SK-N-SH treated with all-trans-retinoic acid at 6 μM for 48 hours (cell line): ENCODE data around the gene EOMES.

ENCODE experiments used
- ATAC-seq: fragments of 200-7000 bp; cut with Tn5 transposase; 3 replicates; pipeline ENCODE4 v1.9.1; 2020; ENCODE audit warnings: mild to moderate bottlenecking, moderate library complexity
- ARNTL ChIP-seq: fragments of 450-650 bp; formaldehyde crosslinking; IDR thresholded peaks from 2 replicates; pipeline ENCODE4 v1.5.0; 2020; ENCODE audit warnings: low read depth, mild to moderate bottlenecking, moderate library complexity, borderline replicate concordance
- BACH2 ChIP-seq: fragments of 250-450 bp; sonication (Bioruptor Pico); IDR thresholded peaks from 2 replicates; pipeline ENCODE4 v1.9.0; 2021; ENCODE audit warnings: mild to moderate bottlenecking, borderline replicate concordance
- ESRRG ChIP-seq: fragments of 250-450 bp; sonication (Bioruptor Pico); IDR thresholded peaks from 2 replicates; pipeline ENCODE4 v1.6.1; 2021; ENCODE audit warnings: mild to moderate bottlenecking
- GLIS3 ChIP-seq: fragments of 250-450 bp; sonication (Bioruptor Pico); IDR thresholded peaks from 2 replicates; pipeline ENCODE4 v1.5.0; 2020; ENCODE audit warnings: mild to moderate bottlenecking, moderate library complexity
- ISL1 ChIP-seq: fragments of 250-450 bp; sonication (Bioruptor Pico); IDR thresholded peaks from 2 replicates; pipeline ENCODE4 v2.1.2; 2022; ENCODE audit warnings: mild to moderate bottlenecking, moderate library complexity
- OSR1 ChIP-seq: fragments of 250-450 bp; sonication (Bioruptor Pico); IDR thresholded peaks from 2 replicates; pipeline ENCODE4 v1.8.0; 2022; ENCODE audit warnings: moderate library complexity, mild to moderate bottlenecking, inconsistent platforms
- RARB ChIP-seq: fragments of 250-450 bp; sonication (Bioruptor Pico); IDR thresholded peaks from 2 replicates; pipeline ENCODE4 v1.8.0; 2021; ENCODE audit warnings: mild to moderate bottlenecking, moderate library complexity
- SNAI2 ChIP-seq: fragments of 250-450 bp; sonication (Bioruptor Pico); IDR thresholded peaks from 2 replicates; pipeline ENCODE4 v1.5.0; 2020; ENCODE audit warnings: mild to moderate bottlenecking, moderate library complexity
- TOX ChIP-seq: fragments of 250-450 bp; sonication (Bioruptor Pico); IDR thresholded peaks from 2 replicates; pipeline ENCODE4 v1.8.0; 2021; ENCODE audit warnings: mild to moderate bottlenecking, moderate library complexity, borderline replicate concordance
- ZC3H10 ChIP-seq: fragments of 250-450 bp; sonication (Bioruptor Pico); IDR thresholded peaks from 2 replicates; pipeline ENCODE4 v1.5.1; 2021; ENCODE audit warnings: mild to moderate bottlenecking, moderate library complexity
- ZFP3 ChIP-seq: fragments of 250-450 bp; sonication (Bioruptor Pico); IDR thresholded peaks from 2 replicates; pipeline ENCODE4 v1.5.0; 2020; ENCODE audit warnings: mild to moderate bottlenecking, moderate library complexity
- ZFP30 ChIP-seq: fragments of 450-650 bp; formaldehyde crosslinking; IDR thresholded peaks from 2 replicates; pipeline ENCODE4 v1.5.0; 2022; ENCODE audit warnings: mild to moderate bottlenecking, moderate library complexity
- ZNF70 ChIP-seq: fragments of 450-650 bp; formaldehyde crosslinking; IDR thresholded peaks from 2 replicates; pipeline ENCODE4 v1.5.0; 2020; ENCODE audit warnings: mild to moderate bottlenecking, moderate library complexity
- ZNF8 ChIP-seq: fragments of 450-650 bp; formaldehyde crosslinking; IDR thresholded peaks from 2 replicates; pipeline ENCODE4 v1.5.0; 2020; ENCODE audit warnings: mild to moderate bottlenecking, moderate library complexity
- TF ChIP-seq, protein P1 (sequence below): fragments of 250-450 bp; sonication (Bioruptor Pico); IDR thresholded peaks from 2 replicates; pipeline ENCODE4 v1.8.0; 2020; ENCODE audit warnings: mild to moderate bottlenecking, moderate library complexity, borderline replicate concordance
- TF ChIP-seq, protein P2 (sequence below): fragments of 250-450 bp; sonication (Bioruptor Pico); IDR thresholded peaks from 2 replicates; pipeline ENCODE4 v1.5.1; 2021; ENCODE audit warnings: mild to moderate bottlenecking, moderate library complexity
- TF ChIP-seq, protein P3 (sequence below): fragments of 250-450 bp; sonication (Bioruptor Pico); IDR thresholded peaks from 2 replicates; pipeline ENCODE4 v1.8.0; 2021; ENCODE audit warnings: low read depth, mild to moderate bottlenecking, moderate library complexity, borderline replicate concordance
- TF ChIP-seq, protein P4 (sequence below): fragments of 250-450 bp; sonication (Bioruptor Pico); IDR thresholded peaks from 2 replicates; pipeline ENCODE4 v1.5.0; 2020; ENCODE audit warnings: mild to moderate bottlenecking, moderate library complexity

Gene EOMES

DNA sequence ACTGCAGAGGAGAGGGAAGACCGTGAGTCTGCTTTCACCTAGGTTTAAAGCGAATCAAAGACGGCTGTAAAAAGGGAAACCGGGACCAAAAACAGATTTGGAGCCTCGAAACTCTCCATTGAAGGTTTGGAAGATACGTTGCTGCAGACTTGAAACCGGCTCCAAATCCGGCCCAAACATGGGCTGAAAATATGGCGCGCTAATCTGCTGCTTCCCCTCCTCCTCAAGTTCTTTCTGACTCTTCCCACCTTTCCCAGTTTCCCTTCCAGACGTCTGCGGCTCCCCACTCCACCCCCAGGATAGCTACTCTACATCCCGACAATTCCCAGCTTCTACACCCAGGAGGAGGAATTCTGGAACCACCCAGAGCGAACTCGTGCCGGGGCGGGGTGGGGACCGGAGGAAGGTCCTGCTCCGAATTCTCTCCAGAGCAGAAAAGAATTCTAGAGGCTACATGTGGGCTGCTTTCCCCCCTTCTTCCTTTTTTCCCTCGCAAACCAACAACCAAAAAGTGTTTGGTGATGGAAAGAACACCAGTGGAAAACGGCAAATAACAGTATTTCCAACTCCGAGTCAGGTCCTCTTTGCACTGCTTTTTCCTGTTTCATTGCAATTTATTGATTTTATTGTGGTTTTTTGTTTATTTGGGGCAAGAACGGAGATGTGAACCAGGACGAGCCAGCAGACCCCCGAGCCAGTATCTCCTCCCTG is 8.5 kb downstream of the EOMES start:
- peak; percentile 3; the same call in 1 of the 3 replicates for ATAC-seq

DNA sequence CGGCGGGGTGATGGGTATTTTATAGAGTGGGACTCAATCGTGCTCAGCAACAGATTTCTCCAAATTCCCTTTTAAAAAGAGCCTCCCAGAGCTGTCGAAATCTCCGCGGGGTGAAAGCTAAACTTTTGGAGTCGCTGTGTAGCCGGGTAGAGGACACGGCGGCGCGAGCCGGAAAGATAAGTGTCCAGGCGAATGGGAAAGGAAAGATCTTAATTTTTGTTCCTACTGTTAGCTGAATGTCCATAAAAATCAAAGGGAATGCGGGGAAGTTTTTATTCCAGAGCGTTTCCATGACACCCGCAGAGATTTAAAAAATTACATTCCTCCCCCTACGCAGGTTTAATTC is 9.1 kb downstream of the EOMES start:
- peak; percentile 45 for ATAC-seq
- TF ChIP-seq RARB (CRISPR knock-in tag) (no peak), OSR1 (CRISPR knock-in tag) (no peak), GLIS3 (CRISPR knock-in tag) (no peak), TOX (no peak), ISL1 (CRISPR knock-in tag) (no peak), ZC3H10 (CRISPR knock-in tag) (no peak), SNAI2 (CRISPR knock-in tag) (no peak), ESRRG (CRISPR knock-in tag) (no peak), ZNF8 (CRISPR knock-in tag) (no peak)
- TF ChIP-seq, protein P1, sequence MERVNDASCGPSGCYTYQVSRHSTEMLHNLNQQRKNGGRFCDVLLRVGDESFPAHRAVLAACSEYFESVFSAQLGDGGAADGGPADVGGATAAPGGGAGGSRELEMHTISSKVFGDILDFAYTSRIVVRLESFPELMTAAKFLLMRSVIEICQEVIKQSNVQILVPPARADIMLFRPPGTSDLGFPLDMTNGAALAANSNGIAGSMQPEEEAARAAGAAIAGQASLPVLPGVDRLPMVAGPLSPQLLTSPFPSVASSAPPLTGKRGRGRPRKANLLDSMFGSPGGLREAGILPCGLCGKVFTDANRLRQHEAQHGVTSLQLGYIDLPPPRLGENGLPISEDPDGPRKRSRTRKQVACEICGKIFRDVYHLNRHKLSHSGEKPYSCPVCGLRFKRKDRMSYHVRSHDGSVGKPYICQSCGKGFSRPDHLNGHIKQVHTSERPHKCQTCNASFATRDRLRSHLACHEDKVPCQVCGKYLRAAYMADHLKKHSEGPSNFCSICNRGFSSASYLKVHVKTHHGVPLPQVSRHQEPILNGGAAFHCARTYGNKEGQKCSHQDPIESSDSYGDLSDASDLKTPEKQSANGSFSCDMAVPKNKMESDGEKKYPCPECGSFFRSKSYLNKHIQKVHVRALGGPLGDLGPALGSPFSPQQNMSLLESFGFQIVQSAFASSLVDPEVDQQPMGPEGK: no peak
- TF ChIP-seq, protein P2, sequence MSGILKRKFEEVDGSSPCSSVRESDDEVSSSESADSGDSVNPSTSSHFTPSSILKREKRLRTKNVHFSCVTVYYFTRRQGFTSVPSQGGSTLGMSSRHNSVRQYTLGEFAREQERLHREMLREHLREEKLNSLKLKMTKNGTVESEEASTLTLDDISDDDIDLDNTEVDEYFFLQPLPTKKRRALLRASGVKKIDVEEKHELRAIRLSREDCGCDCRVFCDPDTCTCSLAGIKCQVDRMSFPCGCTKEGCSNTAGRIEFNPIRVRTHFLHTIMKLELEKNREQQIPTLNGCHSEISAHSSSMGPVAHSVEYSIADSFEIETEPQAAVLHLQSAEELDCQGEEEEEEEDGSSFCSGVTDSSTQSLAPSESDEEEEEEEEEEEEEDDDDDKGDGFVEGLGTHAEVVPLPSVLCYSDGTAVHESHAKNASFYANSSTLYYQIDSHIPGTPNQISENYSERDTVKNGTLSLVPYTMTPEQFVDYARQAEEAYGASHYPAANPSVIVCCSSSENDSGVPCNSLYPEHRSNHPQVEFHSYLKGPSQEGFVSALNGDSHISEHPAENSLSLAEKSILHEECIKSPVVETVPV: no peak
- TF ChIP-seq, protein P3, sequence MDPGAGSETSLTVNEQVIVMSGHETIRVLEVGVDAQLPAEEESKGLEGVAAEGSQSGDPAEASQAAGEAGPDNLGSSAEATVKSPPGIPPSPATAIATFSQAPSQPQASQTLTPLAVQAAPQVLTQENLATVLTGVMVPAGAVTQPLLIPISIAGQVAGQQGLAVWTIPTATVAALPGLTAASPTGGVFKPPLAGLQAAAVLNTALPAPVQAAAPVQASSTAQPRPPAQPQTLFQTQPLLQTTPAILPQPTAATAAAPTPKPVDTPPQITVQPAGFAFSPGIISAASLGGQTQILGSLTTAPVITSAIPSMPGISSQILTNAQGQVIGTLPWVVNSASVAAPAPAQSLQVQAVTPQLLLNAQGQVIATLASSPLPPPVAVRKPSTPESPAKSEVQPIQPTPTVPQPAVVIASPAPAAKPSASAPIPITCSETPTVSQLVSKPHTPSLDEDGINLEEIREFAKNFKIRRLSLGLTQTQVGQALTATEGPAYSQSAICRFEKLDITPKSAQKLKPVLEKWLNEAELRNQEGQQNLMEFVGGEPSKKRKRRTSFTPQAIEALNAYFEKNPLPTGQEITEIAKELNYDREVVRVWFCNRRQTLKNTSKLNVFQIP: no peak

More for the DNA sequence above, 8.5 kb downstream of the EOMES start:
- TF ChIP-seq ZFP30: no peak
- TF ChIP-seq, protein P2: no peak
- TF ChIP-seq ZFP3: no peak
- TF ChIP-seq ESRRG (CRISPR knock-in tag): no peak
- no peak for TF ChIP-seq ZC3H10 (CRISPR knock-in tag)

DNA sequence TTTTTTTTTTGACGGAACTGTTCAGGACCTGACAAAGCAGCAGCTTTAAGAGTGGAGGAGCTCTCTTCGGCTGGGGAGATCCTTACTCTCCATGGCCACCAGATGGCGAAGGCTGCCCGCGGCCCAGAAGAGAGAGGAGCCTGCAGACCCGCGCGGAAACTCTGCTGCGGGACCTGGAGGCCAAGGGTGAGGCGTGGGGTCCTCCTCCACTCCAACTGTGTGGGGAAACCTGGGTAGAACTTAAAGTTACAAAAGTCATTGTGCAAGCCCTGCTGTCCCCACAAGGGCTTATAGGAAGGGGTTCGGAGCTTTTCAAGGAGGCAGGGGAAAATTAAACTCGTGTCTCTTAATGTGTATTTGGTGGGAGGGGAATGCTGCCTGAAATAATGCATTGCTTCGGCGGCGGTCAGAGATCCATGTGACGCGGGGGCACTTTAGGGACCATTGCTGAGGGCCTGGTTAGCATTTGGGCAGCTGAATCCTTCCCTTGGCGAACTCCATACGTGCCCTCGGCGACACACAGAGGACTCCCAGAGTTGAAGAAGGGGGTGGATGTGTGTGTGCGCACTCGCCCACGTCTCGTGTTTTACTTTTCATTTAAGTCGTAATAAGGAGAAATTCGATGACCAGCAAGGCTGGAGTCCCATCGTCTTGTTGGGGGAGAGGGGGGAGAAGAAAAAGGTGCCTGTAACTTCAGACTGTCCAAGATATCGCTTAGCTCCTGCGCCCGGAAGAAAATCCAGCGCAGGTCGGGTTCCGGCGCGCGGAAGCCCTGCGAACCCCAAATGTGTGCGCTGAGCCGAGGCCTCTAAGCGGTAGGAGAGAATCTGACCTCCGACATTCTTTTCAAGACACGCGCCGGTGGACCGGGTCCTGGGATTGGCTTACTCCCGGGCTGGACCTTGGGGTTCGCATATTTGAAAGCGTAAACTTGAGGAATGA is 9.7 kb downstream of the EOMES start:
- ATAC-seq: peak; percentile 96
- TF ChIP-seq ZFP30: no peak
- no peak for TF ChIP-seq ZNF8 (CRISPR knock-in tag)
- TF ChIP-seq ARNTL (CRISPR knock-in tag): no peak
- no peak for TF ChIP-seq RARB (CRISPR knock-in tag)
- TF ChIP-seq BACH2 (CRISPR knock-in tag): no peak
- no peak for TF ChIP-seq ZFP3
- TF ChIP-seq ISL1 (CRISPR knock-in tag): no peak
- TF ChIP-seq, protein P4, sequence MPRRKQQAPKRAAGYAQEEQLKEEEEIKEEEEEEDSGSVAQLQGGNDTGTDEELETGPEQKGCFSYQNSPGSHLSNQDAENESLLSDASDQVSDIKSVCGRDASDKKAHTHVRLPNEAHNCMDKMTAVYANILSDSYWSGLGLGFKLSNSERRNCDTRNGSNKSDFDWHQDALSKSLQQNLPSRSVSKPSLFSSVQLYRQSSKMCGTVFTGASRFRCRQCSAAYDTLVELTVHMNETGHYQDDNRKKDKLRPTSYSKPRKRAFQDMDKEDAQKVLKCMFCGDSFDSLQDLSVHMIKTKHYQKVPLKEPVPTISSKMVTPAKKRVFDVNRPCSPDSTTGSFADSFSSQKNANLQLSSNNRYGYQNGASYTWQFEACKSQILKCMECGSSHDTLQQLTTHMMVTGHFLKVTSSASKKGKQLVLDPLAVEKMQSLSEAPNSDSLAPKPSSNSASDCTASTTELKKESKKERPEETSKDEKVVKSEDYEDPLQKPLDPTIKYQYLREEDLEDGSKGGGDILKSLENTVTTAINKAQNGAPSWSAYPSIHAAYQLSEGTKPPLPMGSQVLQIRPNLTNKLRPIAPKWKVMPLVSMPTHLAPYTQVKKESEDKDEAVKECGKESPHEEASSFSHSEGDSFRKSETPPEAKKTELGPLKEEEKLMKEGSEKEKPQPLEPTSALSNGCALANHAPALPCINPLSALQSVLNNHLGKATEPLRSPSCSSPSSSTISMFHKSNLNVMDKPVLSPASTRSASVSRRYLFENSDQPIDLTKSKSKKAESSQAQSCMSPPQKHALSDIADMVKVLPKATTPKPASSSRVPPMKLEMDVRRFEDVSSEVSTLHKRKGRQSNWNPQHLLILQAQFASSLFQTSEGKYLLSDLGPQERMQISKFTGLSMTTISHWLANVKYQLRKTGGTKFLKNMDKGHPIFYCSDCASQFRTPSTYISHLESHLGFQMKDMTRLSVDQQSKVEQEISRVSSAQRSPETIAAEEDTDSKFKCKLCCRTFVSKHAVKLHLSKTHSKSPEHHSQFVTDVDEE (CRISPR knock-in tag): no peak
- TF ChIP-seq ZNF70 (CRISPR knock-in tag): no peak
